ENCODE data around the gene SPEN. TPM values are rescaled to one million over a fixed set of nuclear protein-coding genes. Genes with fewer than 3 reads are reported as not detected.
A peak's percentile ranks its signal among the peaks of the same experiment; 100 is the strongest.

SPEN gene
- total and polyA plus RNA-seq, 10 of the 15 experiments (the other 5 are each of a cell fraction or from before 2014, with no cell fraction given), result 5.2 to 58.7 (median 20.1) TPM

DNA sequence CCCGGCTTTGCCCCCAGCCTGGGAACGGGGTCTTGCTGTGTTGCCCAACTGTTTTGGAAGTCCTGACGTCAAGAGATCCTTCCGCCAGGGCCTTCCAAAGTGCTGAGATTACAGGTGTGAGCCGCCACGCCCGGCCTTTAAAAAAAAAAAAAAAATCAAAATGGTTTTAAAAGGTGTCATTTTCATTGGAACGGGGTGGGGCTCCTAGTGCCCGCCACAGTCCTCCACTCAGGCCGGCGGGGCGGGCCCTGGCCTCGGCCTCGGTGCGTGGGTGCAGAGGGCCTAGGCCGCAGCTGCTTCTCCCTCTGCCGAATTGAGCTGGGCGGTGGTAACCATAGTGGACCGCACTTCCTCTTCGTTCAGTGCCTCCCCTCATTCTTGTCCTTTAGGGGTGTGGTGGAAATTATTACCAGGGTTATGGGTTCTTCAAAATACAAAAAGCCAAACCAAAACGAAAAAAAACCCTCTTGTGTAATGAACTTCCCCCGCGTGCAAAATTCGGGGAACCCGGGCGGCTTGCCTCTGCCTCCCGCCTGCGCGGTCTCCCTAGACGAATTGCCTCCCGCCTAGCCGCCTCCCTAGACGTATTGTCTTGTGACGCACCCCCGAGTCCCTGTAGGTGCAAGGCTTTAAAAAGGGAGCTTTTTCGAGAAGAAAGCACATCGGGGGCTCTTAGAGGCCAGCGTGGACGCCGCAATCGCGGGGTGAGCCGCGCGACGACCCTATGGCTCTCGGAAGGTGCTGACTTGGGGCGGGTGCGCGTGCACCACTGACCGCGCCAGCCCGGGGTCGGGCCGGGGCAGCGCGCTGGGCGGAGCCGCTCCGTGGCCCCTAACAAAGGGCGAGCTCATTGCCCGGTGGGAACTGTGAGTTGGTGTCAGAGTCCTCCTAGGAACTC lies 10.5 kb upstream of the SPEN start (continued):
- TF ChIP-seq, protein P1, sequence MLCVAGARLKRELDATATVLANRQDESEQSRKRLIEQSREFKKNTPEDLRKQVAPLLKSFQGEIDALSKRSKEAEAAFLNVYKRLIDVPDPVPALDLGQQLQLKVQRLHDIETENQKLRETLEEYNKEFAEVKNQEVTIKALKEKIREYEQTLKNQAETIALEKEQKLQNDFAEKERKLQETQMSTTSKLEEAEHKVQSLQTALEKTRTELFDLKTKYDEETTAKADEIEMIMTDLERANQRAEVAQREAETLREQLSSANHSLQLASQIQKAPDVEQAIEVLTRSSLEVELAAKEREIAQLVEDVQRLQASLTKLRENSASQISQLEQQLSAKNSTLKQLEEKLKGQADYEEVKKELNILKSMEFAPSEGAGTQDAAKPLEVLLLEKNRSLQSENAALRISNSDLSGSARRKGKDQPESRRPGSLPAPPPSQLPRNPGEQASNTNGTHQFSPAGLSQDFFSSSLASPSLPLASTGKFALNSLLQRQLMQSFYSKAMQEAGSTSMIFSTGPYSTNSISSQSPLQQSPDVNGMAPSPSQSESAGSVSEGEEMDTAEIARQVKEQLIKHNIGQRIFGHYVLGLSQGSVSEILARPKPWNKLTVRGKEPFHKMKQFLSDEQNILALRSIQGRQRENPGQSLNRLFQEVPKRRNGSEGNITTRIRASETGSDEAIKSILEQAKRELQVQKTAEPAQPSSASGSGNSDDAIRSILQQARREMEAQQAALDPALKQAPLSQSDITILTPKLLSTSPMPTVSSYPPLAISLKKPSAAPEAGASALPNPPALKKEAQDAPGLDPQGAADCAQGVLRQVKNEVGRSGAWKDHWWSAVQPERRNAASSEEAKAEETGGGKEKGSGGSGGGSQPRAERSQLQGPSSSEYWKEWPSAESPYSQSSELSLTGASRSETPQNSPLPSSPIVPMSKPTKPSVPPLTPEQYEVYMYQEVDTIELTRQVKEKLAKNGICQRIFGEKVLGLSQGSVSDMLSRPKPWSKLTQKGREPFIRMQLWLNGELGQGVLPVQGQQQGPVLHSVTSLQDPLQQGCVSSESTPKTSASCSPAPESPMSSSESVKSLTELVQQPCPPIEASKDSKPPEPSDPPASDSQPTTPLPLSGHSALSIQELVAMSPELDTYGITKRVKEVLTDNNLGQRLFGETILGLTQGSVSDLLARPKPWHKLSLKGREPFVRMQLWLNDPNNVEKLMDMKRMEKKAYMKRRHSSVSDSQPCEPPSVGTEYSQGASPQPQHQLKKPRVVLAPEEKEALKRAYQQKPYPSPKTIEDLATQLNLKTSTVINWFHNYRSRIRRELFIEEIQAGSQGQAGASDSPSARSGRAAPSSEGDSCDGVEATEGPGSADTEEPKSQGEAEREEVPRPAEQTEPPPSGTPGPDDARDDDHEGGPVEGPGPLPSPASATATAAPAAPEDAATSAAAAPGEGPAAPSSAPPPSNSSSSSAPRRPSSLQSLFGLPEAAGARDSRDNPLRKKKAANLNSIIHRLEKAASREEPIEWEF (IDR thresholded peaks at IDR 0.05; ENCODE audit: insufficient replicate concordance, low read depth, low read length), result no peak
- 0 out of 4 replicates have a peak, but pooled peaks of 1 of the 2 experiments have one; percentile 11 for TF ChIP-seq BHLHE40 (IDR thresholded peaks at IDR 0.05; ENCODE audit: borderline replicate concordance in 1 of 2, low read depth in 2 of 2, low read length in 1 of 2)
- no peak for TF ChIP-seq SIN3A (IDR thresholded peaks at IDR 0.05; ENCODE audit: low read depth, low read length)
- no peak for TF ChIP-seq RELA (IDR thresholded peaks at IDR 0.05; ENCODE audit: borderline replicate concordance, partially characterized antibody)
- TF ChIP-seq IKZF2 (IDR thresholded peaks at IDR 0.05), result 0 out of 4 replicates have a peak, but pooled peaks of 1 of the 2 experiments have one; percentile 24
- no peak for TF ChIP-seq HDAC2 (IDR thresholded peaks at IDR 0.05)
- no peak for TF ChIP-seq GABPA (IDR thresholded peaks at IDR 0.05; ENCODE audit: low read depth)
- TF ChIP-seq TCF3 (IDR thresholded peaks at IDR 0.05; ENCODE audit: borderline replicate concordance, insufficient read depth, low read depth, low read length), result 0 out of 2 replicates have a peak, but pooled peaks have one; percentile 21
- 0 out of 2 replicates have a peak, but pooled peaks have one; percentile 10 for TF ChIP-seq HDGF (IDR thresholded peaks at IDR 0.05)
